Keratinocyte (primary cell): ENCODE measurements around the gene CHST12. TPM values are rescaled to one million over a fixed set of nuclear protein-coding genes. Genes with fewer than 3 reads are reported as not detected.

ENCODE experiments used
- DNase-seq: peaks from one replicate; pipeline ENCODE4 v3.0.0-alpha.2; 2011; ENCODE audit warnings: low read depth, missing footprints, low spot score
- FAIRE-seq: peaks from 2 replicates; lab custom pipeline; 2011; peaks lifted over from hg19 to GRCh38; lab: Jason Lieb, UNC
- H2AFZ ChIP-seq: 2 replicates; pipeline ENCODE4 v1.6.0; 2012; ENCODE audit warnings: low read length, control low read depth, inconsistent platforms; ENCODE audit not compliant: control insufficient read depth
- H3K27ac ChIP-seq: 2 replicates; pipeline ENCODE4 v1.5.1; 2011; ENCODE audit warnings: low read length; ENCODE audit not compliant: control insufficient read depth, insufficient read depth
- H3K27me3 ChIP-seq: 3 replicates; pipeline ENCODE4 v1.6.0; 2011; ENCODE audit warnings: low read length; ENCODE audit not compliant: control insufficient read depth, insufficient read depth; ENCODE audit errors: extremely low read depth
- H3K36me3 ChIP-seq, 2 experiments: 2 replicates in 1 of 2; 3 replicates in 1 of 2; pipeline ENCODE4 v1.5.1; 2011; ENCODE audit warnings: low read length in 2 of 2, mild to moderate bottlenecking in 1 of 2; ENCODE audit not compliant: control insufficient read depth in 2 of 2, insufficient read depth in 2 of 2; ENCODE audit errors: extremely low read depth in 1 of 2
- H3K4me1 ChIP-seq: 3 replicates; pipeline ENCODE4 v1.5.1; 2011; ENCODE audit warnings: low read length; ENCODE audit not compliant: control insufficient read depth, insufficient read depth; ENCODE audit errors: extremely low read depth
- H3K4me2 ChIP-seq: 3 replicates; pipeline ENCODE4 v1.6.0; 2011; ENCODE audit warnings: low read depth, low read length; ENCODE audit not compliant: control insufficient read depth, insufficient read depth; ENCODE audit errors: extremely low read depth
- H3K4me3 ChIP-seq, 3 experiments: fragments of 200-600 bp in 1 of 3; sonication (generic) in 1 of 3; 2 replicates in 2 of 3; 3 replicates in 1 of 3; pipeline ENCODE4 v1.5.1; 2011 to 2016; ENCODE audit warnings: low read length in 3 of 3, mild to moderate bottlenecking in 3 of 3, control low read depth in 2 of 3, inconsistent platforms in 1 of 3, low read depth in 1 of 3, mixed read lengths in 1 of 3, mixed run types in 1 of 3, moderate library complexity in 1 of 3; ENCODE audit not compliant: control insufficient read depth in 2 of 3, insufficient read depth in 2 of 3; ENCODE audit errors: extremely low read depth in 1 of 3
- H3K79me2 ChIP-seq: 2 replicates; pipeline ENCODE4 v1.6.0; 2012; ENCODE audit warnings: low read length; ENCODE audit not compliant: control insufficient read depth, insufficient read depth
- H3K9ac ChIP-seq: 3 replicates; pipeline ENCODE4 v1.6.0; 2011; ENCODE audit warnings: low read length; ENCODE audit not compliant: control insufficient read depth, insufficient read depth; ENCODE audit errors: extremely low read depth
- H3K9me1 ChIP-seq: 3 replicates; pipeline ENCODE4 v1.6.0; 2011; ENCODE audit warnings: low read length; ENCODE audit not compliant: control insufficient read depth, insufficient read depth; ENCODE audit errors: extremely low read depth
- H3K9me3 ChIP-seq: 2 replicates; pipeline ENCODE4 v1.5.1; 2012; ENCODE audit warnings: low read depth, low read length; ENCODE audit not compliant: control insufficient read depth
- H4K20me1 ChIP-seq: 3 replicates; pipeline ENCODE4 v1.6.0; 2011; ENCODE audit warnings: low read length; ENCODE audit not compliant: control insufficient read depth, insufficient read depth; ENCODE audit errors: extremely low read depth
- EZH2 ChIP-seq: IDR thresholded peaks from one replicate; pipeline ENCODE4 v1.6.1; 2012; ENCODE audit warnings: inconsistent platforms, mild to moderate bottlenecking, low read length, moderate library complexity
- dilution Hi-C: fragments of 300-500 bp; cut with MboI; formaldehyde crosslinking; loops from one replicate; pipeline ENCODE4 v1.7.0; 2020; ENCODE audit warnings: low sequenced_read_pairs; ENCODE audit not compliant: extremely low pct_ligation_motif_present
- polyA plus RNA-seq, 5 experiments: library from polyadenylated mRNA; depleted of rRNA in 3 of 5; stranded (reverse) in 3 of 5; stranded (forward) in 1 of 5; unstranded in 1 of 5; fragments of >200 nt; gene quantifications; 1 replicate in 1 of 5; 2 replicates in 3 of 5; 3 replicates in 1 of 5; pipeline versions ENCODE4 v1.2.1 to v1.2.3, GENCODE V29; 2011 to 2012; ENCODE audit warnings: missing spikeins in 2 of 5, low read depth in 1 of 5, low replicate concordance in 1 of 5
- TF ChIP-seq, protein P1 (sequence below), 3 experiments: IDR thresholded peaks in 1 of 3; conservative IDR thresholded peaks in 1 of 3; optimal IDR thresholded peaks in 1 of 3; 2 replicates in 2 of 3; 3 replicates in 1 of 3; pipeline versions ENCODE3 to v1.5.1; 2011; ENCODE audit warnings: low read length in 3 of 3, mild to moderate bottlenecking in 3 of 3, moderate library complexity in 2 of 3, control low read depth in 1 of 3, inconsistent platforms in 1 of 3; ENCODE audit not compliant: insufficient read depth in 2 of 3; ENCODE audit errors: extremely low read depth in 1 of 3

CHST12 gene
- polyA plus RNA-seq, 1 donor (not counting 4 experiments of a cell fraction or from before 2014, with no cell fraction given) = 5.0 TPM

DNA sequence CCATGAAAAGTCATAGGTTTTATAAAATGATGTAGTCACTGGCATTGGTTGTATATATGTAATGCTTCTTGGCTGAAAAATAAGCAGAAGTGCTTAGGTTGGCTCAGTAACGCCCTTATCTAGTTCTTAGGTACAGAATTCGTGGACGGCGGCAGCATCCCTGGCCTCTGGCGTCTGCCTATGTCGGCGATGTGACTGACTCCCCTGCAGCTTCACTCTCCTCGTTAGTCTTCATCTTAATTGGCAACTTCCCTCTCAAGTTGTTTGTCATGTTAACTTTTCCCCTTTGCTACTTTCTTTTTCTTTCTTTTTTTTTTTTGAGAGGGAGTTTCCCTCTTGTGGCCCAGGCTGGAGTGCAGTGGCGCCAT, 18.5 kb downstream of the CHST12 start:
- H3K4me1 ChIP-seq = no peaks in the 10 kb centered on the region
- no peak overlapping the region for H3K4me2 ChIP-seq
- no peaks in the 10 kb centered on the region for H3K9me1 ChIP-seq
- H3K27ac ChIP-seq = no peak overlapping the region
- H3K79me2 ChIP-seq = no peaks in the 10 kb centered on the region
- H4K20me1 ChIP-seq = peaks cover 3% of the 10 kb centered on the region
- no peaks in the 10 kb centered on the region for H3K36me3 ChIP-seq
- H3K4me3 ChIP-seq = no peak overlapping the region
- H2AFZ ChIP-seq = no peak overlapping the region
- no peak overlapping the region for H3K9ac ChIP-seq
- FAIRE-seq (no peak), DNase-seq (no peak)
- no peaks in the 10 kb centered on the region for H3K27me3 ChIP-seq
- H3K9me3 ChIP-seq = no peaks in the 10 kb centered on the region
- TF ChIP-seq, protein P1, sequence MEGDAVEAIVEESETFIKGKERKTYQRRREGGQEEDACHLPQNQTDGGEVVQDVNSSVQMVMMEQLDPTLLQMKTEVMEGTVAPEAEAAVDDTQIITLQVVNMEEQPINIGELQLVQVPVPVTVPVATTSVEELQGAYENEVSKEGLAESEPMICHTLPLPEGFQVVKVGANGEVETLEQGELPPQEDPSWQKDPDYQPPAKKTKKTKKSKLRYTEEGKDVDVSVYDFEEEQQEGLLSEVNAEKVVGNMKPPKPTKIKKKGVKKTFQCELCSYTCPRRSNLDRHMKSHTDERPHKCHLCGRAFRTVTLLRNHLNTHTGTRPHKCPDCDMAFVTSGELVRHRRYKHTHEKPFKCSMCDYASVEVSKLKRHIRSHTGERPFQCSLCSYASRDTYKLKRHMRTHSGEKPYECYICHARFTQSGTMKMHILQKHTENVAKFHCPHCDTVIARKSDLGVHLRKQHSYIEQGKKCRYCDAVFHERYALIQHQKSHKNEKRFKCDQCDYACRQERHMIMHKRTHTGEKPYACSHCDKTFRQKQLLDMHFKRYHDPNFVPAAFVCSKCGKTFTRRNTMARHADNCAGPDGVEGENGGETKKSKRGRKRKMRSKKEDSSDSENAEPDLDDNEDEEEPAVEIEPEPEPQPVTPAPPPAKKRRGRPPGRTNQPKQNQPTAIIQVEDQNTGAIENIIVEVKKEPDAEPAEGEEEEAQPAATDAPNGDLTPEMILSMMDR (optimal IDR thresholded peaks at IDR 0.05 in 1 of 3, IDR thresholded peaks at IDR 0.05 in 1 of 3, conservative IDR thresholded peaks at IDR 0.05 in 1 of 3; ENCODE audit: extremely low read depth in 1 of 3, insufficient read depth in 2 of 3, low read length in 3 of 3) = no peak
- TF ChIP-seq EZH2 = no peak
- dilution Hi-C loops = no loop called here

DNA sequence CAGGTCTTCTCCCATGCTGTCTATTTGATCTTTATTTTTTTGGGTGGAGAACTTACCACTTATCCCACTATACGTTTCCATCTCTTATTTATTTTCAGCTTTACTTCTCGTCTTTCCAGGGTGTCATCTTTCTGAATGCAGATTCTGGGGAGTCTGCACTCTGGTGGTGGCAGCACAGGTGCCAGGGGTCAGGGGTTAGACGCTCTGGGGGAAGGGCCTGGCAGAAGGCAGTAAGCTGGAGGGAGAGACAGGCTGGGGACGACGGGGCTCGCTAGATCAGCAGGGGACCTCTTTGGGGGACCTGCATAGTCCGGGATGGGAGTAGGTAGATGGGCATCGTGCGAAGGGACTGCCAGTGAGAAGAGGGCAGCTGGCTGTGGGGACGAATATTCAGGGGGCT, 22.3 kb downstream of the CHST12 start:
- H3K4me1 ChIP-seq = no peaks in the 10 kb centered on the region
- FAIRE-seq (no peak), DNase-seq (no peak)
- H3K27ac ChIP-seq = no peak overlapping the region
- H3K9ac ChIP-seq = no peak overlapping the region
- no peaks in the 10 kb centered on the region for H3K9me3 ChIP-seq
- H3K9me1 ChIP-seq = no peaks in the 10 kb centered on the region
- no peaks in the 10 kb centered on the region for H3K36me3 ChIP-seq
- H4K20me1 ChIP-seq = peaks cover 3% of the 10 kb centered on the region
- H2AFZ ChIP-seq = no peak overlapping the region
- dilution Hi-C loops = no loop called here
- TF ChIP-seq, protein P1 (optimal IDR thresholded peaks at IDR 0.05 in 1 of 3, IDR thresholded peaks at IDR 0.05 in 1 of 3, conservative IDR thresholded peaks at IDR 0.05 in 1 of 3; ENCODE audit: extremely low read depth in 1 of 3, insufficient read depth in 2 of 3, low read length in 3 of 3) = no peak
- H3K27me3 ChIP-seq = no peaks in the 10 kb centered on the region
- no peaks in the 10 kb centered on the region for H3K79me2 ChIP-seq
- no peak overlapping the region for H3K4me2 ChIP-seq
- H3K4me3 ChIP-seq = no peak overlapping the region
